ENCODE results near the gene VN1R5.

Gene VN1R5

DNA sequence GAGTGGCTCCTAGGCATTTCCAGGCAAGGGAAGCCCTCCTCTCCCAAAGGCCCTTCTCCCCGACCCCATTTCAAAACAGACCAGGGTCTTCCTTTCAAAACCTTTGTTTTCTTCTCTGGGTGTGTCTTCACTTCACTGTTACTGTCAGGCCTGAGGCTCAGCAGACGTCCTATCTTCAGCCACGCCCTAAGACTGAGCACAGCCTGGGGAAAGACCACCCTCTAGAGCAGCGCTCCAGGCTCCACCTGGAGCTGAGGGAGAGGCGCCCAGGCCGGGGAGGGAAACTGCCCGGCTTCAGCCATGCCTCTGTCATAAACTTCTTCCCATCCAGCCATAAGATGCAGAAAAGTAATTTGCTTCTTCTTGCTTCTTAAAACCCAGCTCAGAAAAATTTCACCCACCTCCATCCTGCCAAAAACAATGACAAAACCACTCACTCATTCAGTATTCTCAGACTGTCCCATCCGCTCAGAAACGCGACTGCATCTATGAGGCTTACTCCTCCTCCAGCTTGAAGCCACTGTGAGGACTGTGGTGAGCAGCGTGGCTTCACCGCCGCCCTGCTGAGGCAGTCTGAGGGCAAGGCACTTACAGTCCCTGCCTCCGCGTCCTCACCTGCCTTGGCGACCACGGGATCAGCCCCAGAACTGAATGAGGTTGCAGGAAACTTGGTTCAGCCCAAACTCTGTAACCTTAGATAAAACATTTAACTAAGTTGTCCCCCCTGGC lies 36.1 kb downstream of the VN1R5 start:
- H3K4me1 ChIP-seq (ENCODE audit: control insufficient read depth, insufficient read depth, low read length, unreplicated experiment), result peaks cover 10% of the 10 kb centered on the region
- no peaks in the 10 kb centered on the region for H3K27me3 ChIP-seq (ENCODE audit: insufficient read depth, low read length)
- no peak overlapping the region for H3K4me3 ChIP-seq (ENCODE audit: low read depth, low read length)
- no peak overlapping the region for H3K27ac ChIP-seq (ENCODE audit: low read depth, low read length)
- no peaks in the 10 kb centered on the region for H3K36me3 ChIP-seq (ENCODE audit: insufficient read depth, low read length)
- no peaks in the 10 kb centered on the region for H3K79me2 ChIP-seq (ENCODE audit: control insufficient read depth, insufficient read depth, low read length, unreplicated experiment)
- H2AFZ ChIP-seq (ENCODE audit: low read length, unreplicated experiment), result no peak overlapping the region

DNA sequence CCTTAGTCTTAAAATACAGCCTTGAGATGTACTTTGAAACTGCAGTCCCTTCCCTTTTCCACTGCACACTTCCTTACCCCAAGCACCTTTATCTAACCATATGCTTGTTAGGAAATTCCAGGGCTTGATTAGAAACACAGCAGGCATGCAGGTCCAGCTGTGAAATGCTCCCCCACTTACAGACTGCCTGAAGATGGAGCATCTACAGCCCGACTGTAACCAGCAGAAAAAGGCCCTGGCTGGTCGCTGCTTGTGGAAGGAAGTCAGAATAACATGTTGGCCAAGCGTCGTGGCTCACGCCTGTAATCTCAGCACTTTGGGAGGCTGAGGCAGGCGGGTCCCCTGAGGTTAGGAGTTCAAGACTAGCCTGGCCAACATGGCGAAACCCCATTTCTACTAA lies 37.2 kb downstream of the VN1R5 start:
- no peak overlapping the region for H3K4me3 ChIP-seq (ENCODE audit: low read depth, low read length)
- H3K27ac ChIP-seq (ENCODE audit: low read depth, low read length), result no peak overlapping the region
- H2AFZ ChIP-seq (ENCODE audit: low read length, unreplicated experiment), result no peak overlapping the region
- peaks cover 10% of the 10 kb centered on the region for H3K4me1 ChIP-seq (ENCODE audit: control insufficient read depth, insufficient read depth, low read length, unreplicated experiment)
- no peaks in the 10 kb centered on the region for H3K27me3 ChIP-seq (ENCODE audit: insufficient read depth, low read length)
- H3K79me2 ChIP-seq (ENCODE audit: control insufficient read depth, insufficient read depth, low read length, unreplicated experiment), result no peaks in the 10 kb centered on the region
- H3K36me3 ChIP-seq (ENCODE audit: insufficient read depth, low read length), result no peaks in the 10 kb centered on the region

DNA sequence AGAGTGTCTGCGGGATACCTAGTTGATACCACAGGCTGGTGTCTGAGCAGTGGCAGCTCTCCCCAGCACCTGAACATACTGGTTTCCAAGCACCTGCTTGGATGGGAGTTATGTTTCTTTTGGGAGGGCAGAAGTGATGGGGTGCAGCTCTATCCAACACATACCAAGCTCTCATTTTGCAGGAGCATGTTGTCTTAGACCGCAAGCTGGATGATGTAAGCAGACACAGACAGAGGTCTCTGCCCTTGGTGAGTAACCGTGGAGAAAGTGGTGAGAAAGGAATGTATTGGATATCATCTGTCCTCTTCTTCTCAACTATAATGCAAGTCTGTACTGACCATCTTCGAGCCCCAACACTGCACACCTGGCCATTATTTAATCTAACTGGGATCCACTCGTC lies 38.4 kb downstream of the VN1R5 start:
- Histone ChIP-seq H3K4me1 (ENCODE audit: control insufficient read depth, insufficient read depth, low read length, unreplicated experiment) (peaks cover 10% of the 10 kb centered on the region), H2AFZ (ENCODE audit: low read length, unreplicated experiment) (no peak overlapping the region), H3K79me2 (ENCODE audit: control insufficient read depth, insufficient read depth, low read length, unreplicated experiment) (no peaks in the 10 kb centered on the region), H3K4me3 (ENCODE audit: low read depth, low read length) (no peak overlapping the region), H3K27ac (ENCODE audit: low read depth, low read length) (no peak overlapping the region), H3K36me3 (ENCODE audit: insufficient read depth, low read length) (no peaks in the 10 kb centered on the region), H3K27me3 (ENCODE audit: insufficient read depth, low read length) (no peaks in the 10 kb centered on the region)

DNA sequence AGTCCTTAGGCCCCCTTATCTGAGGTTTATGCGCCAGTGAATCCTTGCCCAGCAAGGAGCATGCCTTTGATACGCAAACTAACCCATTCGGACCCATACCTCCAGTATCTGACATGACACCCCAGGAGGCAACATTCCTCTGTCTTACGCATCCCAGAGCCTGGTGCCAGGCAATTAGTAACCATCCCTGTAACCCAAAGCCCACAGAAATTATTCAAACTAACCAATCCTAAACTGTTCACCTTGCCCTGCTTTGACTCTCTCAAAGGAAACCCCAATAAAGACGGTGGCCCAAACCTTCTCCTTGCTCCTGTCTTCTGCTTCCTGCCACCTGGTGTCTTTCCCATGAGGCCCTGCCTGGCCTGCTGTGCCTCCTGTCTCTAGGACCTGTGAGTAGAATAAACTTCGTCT lies 39.4 kb downstream of the VN1R5 start:
- H3K4me3 ChIP-seq (ENCODE audit: low read depth, low read length), result no peak overlapping the region
- no peaks in the 10 kb centered on the region for H3K79me2 ChIP-seq (ENCODE audit: control insufficient read depth, insufficient read depth, low read length, unreplicated experiment)
- H3K36me3 ChIP-seq (ENCODE audit: insufficient read depth, low read length), result no peaks in the 10 kb centered on the region
- no peak overlapping the region for H2AFZ ChIP-seq (ENCODE audit: low read length, unreplicated experiment)
- H3K27ac ChIP-seq (ENCODE audit: low read depth, low read length), result no peak overlapping the region
- H3K27me3 ChIP-seq (ENCODE audit: insufficient read depth, low read length), result no peaks in the 10 kb centered on the region
- H3K4me1 ChIP-seq (ENCODE audit: control insufficient read depth, insufficient read depth, low read length, unreplicated experiment), result peaks cover 10% of the 10 kb centered on the region

DNA sequence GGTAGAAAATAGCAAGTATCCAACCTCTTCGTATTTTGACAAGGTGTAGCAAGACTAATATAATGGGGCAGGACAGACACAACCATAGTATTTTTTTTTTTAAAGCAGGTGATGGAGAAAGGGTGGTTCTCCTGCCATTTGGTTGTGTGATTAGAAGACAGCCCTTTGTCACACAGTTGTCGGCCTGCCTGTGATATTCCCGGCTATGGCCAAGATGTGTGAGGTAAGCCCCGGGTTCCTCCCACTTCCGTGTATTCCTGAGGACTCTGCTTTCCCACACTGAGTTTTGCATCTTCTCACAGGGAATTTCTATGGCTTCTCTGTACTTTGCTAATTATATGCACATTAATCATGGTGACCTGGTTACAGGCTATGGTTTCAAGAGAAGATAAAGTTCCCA lies 39.9 kb downstream of the VN1R5 start:
- no peaks in the 10 kb centered on the region for H3K36me3 ChIP-seq (ENCODE audit: insufficient read depth, low read length)
- H3K27ac ChIP-seq (ENCODE audit: low read depth, low read length), result no peak overlapping the region
- peaks cover 10% of the 10 kb centered on the region for H3K4me1 ChIP-seq (ENCODE audit: control insufficient read depth, insufficient read depth, low read length, unreplicated experiment)
- H2AFZ ChIP-seq (ENCODE audit: low read length, unreplicated experiment), result no peak overlapping the region
- no peaks in the 10 kb centered on the region for H3K27me3 ChIP-seq (ENCODE audit: insufficient read depth, low read length)
- no peaks in the 10 kb centered on the region for H3K79me2 ChIP-seq (ENCODE audit: control insufficient read depth, insufficient read depth, low read length, unreplicated experiment)
- no peak overlapping the region for H3K4me3 ChIP-seq (ENCODE audit: low read depth, low read length)

DNA sequence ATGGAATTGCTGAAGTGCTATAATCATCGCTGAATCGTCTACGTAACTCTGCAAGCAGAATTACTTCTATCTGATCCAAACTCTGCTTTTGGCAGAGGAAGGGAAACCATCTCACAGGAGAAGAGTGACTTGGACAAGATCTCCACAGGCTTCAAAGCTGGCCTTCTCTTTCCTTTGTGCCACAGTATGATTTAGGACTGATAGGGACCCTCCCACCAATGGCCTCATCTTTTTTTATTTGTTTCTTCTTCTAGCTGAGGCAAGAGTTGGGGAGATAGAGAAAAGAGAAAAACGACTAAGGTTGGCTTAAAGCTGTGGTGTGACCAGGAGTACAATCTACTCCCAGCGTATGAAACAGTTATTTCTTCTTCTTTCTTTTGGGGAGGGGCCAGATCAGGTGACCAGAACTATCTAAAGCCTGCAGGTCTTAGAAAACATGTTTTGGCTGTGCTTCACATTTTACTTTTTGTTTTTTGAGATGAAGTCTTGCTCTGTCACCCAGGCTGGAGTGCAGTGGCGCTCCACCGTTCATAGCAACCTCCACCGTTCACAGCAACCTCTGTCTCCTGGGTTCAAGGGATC lies 40.8 kb downstream of the VN1R5 start:
- H3K27me3 ChIP-seq (ENCODE audit: insufficient read depth, low read length), result no peaks in the 10 kb centered on the region
- no peak overlapping the region for H3K4me3 ChIP-seq (ENCODE audit: low read depth, low read length)
- H2AFZ ChIP-seq (ENCODE audit: low read length, unreplicated experiment), result no peak overlapping the region
- H3K27ac ChIP-seq (ENCODE audit: low read depth, low read length), result no peak overlapping the region
- H3K79me2 ChIP-seq (ENCODE audit: control insufficient read depth, insufficient read depth, low read length, unreplicated experiment), result no peaks in the 10 kb centered on the region
- no peaks in the 10 kb centered on the region for H3K36me3 ChIP-seq (ENCODE audit: insufficient read depth, low read length)
- peaks cover 10% of the 10 kb centered on the region for H3K4me1 ChIP-seq (ENCODE audit: control insufficient read depth, insufficient read depth, low read length, unreplicated experiment)

DNA sequence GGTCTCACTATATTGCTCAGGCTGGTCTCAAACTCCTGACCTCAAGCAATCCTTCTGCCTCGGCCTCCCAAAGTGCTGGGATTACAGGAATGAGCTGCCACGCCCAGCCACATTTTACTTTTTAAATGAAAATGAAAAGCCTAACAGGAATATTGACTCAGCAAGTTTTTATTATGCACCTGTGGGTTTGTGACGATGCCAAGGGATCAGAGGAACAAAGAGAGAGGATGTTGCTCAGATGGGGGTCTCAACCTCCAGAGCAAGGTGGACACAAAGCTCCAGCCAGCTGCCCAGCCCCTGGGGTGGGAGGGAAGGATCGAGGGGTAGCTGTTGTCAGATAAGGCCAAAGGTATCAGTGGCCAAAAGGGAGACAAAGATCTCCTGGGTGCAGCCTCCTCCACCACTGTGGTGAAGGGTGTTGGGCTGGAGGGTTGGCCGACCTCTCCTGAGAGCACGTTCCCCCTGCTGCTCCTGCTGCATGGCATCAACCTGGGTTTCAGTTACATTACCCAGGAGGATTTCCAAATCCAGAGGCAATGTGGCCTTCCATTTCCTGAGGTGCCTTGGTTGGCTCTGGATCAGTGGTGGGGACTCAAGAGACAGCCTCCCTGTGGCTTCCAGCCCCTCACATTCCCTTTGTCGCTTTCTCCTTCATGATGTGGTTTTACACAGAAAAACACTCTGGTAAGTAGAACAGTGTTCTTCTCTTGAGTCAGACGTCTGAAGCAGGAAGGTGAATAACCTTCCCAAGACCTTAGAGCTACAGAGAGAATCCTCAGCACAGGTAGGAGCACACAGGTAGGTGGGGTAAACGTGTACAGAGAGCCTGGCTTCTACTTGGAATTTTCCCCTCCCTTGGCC lies 41.6 kb downstream of the VN1R5 start:
- H3K27ac ChIP-seq (ENCODE audit: low read depth, low read length), result no peak overlapping the region
- no peak overlapping the region for H2AFZ ChIP-seq (ENCODE audit: low read length, unreplicated experiment)
- H3K4me1 ChIP-seq (ENCODE audit: control insufficient read depth, insufficient read depth, low read length, unreplicated experiment), result peaks cover 10% of the 10 kb centered on the region
- H3K36me3 ChIP-seq (ENCODE audit: insufficient read depth, low read length), result peaks cover 6% of the 10 kb centered on the region; the same call in 1 of the 2 replicates
- no peaks in the 10 kb centered on the region for H3K27me3 ChIP-seq (ENCODE audit: insufficient read depth, low read length)
- H3K4me3 ChIP-seq (ENCODE audit: low read depth, low read length), result no peak overlapping the region
- H3K79me2 ChIP-seq (ENCODE audit: control insufficient read depth, insufficient read depth, low read length, unreplicated experiment), result no peaks in the 10 kb centered on the region

DNA sequence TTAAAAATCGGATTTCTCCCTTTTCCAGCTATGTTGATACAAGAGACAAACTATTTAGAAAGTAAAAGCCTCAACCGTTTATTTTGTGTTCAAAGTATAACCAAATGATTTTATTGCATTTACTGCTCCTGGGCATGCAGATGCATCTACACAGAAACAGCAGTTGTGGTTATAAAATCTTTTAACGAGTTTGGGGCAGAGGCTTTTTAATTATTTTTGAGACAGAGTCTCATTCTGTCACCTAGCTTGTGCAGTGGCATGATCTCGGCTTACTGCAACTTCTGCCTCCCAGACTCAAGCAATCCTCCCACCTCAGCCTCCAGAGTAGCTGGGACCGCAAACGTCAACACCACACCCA lies 42.2 kb downstream of the VN1R5 start:
- Histone ChIP-seq H3K79me2 (ENCODE audit: control insufficient read depth, insufficient read depth, low read length, unreplicated experiment) (no peaks in the 10 kb centered on the region), H3K27ac (ENCODE audit: low read depth, low read length) (no peak overlapping the region), H3K4me3 (ENCODE audit: low read depth, low read length) (no peak overlapping the region), H2AFZ (ENCODE audit: low read length, unreplicated experiment) (no peak overlapping the region), H3K4me1 (ENCODE audit: control insufficient read depth, insufficient read depth, low read length, unreplicated experiment) (peaks cover 10% of the 10 kb centered on the region), H3K27me3 (ENCODE audit: insufficient read depth, low read length) (no peaks in the 10 kb centered on the region), H3K36me3 (ENCODE audit: insufficient read depth, low read length) (peaks cover 12% of the 10 kb centered on the region; the same call in 1 of the 2 replicates)

DNA sequence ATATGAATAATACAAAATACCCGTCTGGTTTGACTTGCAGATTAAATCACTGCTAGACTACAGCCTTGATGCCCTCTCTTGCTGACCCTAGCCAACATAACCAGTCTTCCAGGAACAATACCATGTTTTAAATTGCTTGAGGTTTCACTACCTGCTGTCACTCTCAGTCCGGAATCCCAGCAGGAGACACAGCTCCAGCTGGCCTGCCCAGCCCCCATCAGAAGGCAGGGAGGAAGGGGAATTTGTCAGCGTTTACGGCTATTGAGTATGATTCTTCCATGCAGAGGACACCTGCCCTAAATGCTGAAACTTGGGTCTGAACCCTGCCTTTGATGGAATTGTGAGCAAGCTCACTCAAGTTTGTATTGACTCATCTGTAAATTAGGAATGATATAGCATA lies 42.8 kb downstream of the VN1R5 start:
- Histone ChIP-seq H3K4me3 (ENCODE audit: low read depth, low read length) (no peak overlapping the region), H3K79me2 (ENCODE audit: control insufficient read depth, insufficient read depth, low read length, unreplicated experiment) (no peaks in the 10 kb centered on the region), H3K4me1 (ENCODE audit: control insufficient read depth, insufficient read depth, low read length, unreplicated experiment) (peaks cover 9% of the 10 kb centered on the region), H2AFZ (ENCODE audit: low read length, unreplicated experiment) (no peak overlapping the region), H3K27me3 (ENCODE audit: insufficient read depth, low read length) (no peaks in the 10 kb centered on the region), H3K27ac (ENCODE audit: low read depth, low read length) (no peak overlapping the region), H3K36me3 (ENCODE audit: insufficient read depth, low read length) (peaks cover 18% of the 10 kb centered on the region; the same call in 1 of the 2 replicates)

DNA sequence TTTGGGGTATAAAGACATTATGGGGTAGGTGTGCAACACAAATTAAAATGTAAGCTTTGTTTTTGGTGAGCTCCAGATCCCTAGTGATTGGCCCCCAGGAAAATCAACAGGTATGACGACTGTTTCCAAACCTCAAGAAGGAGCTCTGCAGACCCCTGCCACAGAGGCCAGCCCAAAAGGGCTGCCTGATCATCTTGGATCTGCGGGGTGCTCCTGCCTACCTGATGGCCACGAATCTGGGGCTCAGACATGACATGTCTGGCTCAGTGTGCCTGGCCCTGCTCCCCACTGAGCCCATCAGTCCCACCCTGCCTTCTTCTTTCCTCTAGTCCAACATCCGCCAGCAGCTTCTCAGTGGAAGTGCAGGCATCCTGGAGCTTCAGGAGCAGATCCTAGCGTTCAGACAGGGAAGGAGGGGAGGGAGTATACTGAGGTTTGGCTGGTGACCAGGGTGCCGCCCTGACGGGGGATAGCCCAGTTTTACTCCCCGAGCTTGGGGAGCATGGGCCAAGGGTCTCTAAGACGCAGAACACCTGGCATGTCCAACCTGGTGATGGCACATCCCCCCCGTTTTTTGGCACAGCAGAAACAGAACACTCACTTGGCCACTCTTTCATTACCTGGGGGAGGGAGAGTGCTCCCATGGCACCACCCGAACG lies 44.0 kb downstream of the VN1R5 start:
- Histone ChIP-seq H2AFZ (ENCODE audit: low read length, unreplicated experiment) (no peak overlapping the region), H3K79me2 (ENCODE audit: control insufficient read depth, insufficient read depth, low read length, unreplicated experiment) (no peaks in the 10 kb centered on the region), H3K27me3 (ENCODE audit: insufficient read depth, low read length) (no peaks in the 10 kb centered on the region), H3K27ac (ENCODE audit: low read depth, low read length) (no peak overlapping the region), H3K4me1 (ENCODE audit: control insufficient read depth, insufficient read depth, low read length, unreplicated experiment) (no peaks in the 10 kb centered on the region), H3K4me3 (ENCODE audit: low read depth, low read length) (no peak overlapping the region), H3K36me3 (ENCODE audit: insufficient read depth, low read length) (peaks cover 22% of the 10 kb centered on the region; the same call in 1 of the 2 replicates)

All from ACC112 (cell line).